ENCODE data around the gene LEKR1.
"Not testable (repeated sequence)": the region's sequence is repeated elsewhere in the genome, so short reads cannot be mapped to it uniquely, and the experiment has no call there.

The LEKR1 gene

DNA sequence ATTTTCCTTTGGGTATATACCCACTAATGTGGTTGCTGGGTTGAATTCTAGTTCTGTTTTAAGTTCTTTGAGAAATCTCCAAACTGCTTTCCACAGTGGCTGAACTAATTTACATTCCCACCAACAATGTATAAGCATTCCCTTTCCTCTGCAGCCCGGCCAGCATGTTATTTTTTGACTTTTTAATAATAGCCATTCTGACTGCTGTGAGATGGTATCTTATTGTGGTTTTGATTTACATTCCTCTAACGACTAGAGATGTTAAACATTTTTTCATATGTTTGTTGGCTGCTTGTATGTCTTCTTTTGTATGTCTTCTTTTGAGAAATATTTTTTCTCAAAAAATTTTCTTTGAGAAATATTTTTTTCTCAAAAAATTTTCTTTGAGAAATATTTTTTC, 84.7 kb downstream of the LEKR1 start:
- not testable (repeated sequence) for DNase-seq

DNA sequence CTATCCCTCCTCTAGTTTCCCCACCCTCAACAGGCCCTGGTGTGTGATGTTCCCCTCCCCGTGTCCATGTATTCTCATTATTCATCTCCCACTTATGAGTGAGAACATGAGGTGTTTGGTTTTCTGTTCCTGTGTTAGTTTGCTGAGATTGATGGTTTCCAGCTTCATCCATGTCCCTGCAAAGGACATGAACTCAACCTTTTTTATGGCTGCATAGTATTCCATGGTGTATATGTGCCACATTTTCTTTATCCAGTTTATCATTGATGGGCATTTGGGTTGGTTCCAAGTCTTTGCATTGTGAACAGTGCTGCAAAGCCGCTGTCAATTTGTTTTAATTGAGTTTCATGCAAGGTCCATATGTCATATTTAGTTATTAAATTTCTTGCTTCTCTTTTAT, 88.1 kb downstream of the LEKR1 start:
- DNase-seq = not testable (repeated sequence)

DNA sequence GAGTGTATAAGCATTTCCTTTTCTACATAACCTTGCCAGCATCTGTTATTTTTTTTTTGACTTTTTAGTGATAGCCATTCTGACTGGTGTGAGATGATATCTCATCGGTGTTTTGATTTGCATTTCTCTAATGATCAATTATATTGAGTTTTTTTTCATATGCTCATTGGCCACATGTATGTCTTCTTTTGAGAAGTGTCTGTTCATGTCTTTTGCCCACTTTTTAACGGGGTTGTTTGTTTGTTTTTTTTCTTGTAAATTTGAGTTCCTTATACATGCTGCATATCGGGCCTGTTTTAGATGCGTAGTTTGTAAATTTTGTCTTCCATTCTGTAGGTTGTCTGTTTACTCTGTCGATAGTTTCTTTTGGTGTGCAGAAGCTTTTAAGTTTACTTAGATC, 89.2 kb downstream of the LEKR1 start:
- DNase-seq = no peak

DNA sequence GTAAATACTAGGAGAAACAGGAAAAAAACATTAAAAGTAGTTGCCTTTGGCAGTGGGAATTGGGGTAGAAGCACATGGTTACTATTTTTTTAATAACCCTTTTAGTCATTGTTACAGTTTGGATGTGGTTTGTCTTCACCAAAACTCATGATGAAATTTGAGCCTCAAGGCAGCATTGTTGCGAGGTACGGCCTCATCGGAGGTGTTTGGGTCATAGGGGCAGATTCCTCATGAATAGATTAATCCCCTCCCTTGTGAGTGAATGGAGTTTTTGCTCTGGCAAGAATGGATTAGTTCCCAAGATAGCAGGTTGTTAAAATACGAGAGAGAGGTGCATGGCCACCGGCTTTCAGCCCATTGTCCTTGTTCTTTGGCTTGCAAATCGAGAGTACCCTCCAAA, 92.6 kb downstream of the LEKR1 start:
- DNase-seq = no peak

DNA sequence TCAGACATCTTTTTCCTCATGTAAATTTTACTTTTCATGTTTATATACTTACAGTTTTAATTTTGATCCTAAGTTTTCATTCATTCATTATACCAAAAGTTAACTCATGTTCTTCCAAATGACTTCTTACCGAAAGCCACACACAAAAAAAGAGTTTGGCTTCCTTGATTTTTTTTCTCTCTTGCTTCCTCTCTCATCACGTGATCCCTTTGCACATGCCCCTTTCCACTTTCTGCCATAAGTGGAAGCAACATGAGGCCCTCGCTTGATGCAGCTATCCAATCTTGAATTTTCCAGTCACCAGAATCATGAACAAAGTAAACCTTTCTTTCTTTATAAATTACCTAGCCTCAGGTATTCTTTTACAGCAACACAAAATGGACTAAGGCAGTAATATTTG, 93.7 kb downstream of the LEKR1 start:
- DNase-seq = no peak

DNA sequence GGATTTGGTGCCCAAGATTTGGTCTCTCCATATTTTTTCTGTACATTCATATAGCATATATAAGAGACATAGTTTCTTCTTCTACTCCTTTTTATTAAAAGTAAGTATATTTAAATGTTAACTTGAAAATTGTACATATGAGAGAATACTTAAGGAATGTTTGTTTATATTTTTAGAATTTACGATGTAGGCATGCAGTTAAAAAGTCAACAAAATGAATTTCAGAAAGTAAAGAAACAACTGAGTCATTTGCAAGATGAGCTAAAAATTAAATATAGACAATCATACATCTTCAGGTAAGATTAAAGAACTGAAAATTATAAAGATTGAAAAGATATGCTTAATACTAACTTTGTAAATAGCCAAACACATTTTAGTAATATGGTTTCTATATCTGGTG, 94.2 kb downstream of the LEKR1 start:
- DNase-seq = no peak

DNA sequence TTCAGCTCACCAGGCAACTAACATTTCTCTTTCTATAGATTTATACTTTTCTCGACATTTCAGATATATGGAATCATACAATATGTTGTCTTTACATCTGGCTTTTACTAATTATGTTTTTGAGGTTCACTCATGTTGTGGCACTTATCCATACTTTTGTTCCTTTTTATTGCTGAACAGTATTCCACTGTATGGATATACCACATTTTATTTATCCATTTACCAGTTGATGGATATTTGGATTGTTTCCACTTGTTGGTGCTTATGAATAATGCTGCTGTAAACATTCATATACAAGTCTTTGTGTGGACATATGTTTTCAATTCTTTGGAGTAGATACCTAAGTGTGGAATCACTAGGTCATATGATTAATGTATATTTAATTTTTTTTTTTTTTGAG, 97.2 kb downstream of the LEKR1 start:
- DNase-seq = no peak

DNA sequence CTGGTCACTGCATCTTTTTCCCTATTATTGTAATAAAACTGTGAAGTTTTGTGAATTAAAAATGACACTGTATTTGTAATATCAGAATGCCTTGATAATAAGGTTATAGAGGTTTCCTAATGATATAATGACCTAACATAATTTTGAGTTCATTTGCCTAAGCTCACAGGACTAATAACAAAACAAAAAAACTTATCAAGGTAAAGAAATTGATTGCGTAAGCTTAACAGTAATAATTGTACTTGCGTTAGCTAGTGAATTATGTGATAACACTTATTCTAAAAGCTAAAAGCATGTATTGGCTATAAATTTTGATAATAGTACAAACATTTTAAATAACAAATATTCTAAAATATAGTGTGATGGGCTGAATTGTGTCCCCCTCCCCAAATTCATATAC, 112.6 kb downstream of the LEKR1 start:
- no peak for DNase-seq

DNA sequence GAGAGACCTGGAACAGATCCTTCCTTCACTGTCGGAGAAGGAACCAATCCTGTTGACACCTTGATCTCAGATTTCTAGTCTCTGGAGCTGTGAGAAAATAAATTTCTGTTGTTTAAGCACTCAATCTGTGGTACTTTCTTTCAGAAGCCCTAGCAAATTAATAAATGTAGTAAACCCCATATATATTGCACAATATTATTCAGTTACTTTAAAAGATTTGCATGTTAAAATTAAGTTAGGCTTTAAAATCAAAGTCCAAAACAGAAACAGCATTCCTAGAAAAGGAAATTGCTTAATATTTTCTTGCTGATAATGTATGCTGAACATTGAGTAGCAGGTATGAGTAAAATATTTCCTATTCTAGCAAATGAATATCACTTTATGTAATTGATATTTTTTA, 113.2 kb downstream of the LEKR1 start:
- no peak for DNase-seq

DNA sequence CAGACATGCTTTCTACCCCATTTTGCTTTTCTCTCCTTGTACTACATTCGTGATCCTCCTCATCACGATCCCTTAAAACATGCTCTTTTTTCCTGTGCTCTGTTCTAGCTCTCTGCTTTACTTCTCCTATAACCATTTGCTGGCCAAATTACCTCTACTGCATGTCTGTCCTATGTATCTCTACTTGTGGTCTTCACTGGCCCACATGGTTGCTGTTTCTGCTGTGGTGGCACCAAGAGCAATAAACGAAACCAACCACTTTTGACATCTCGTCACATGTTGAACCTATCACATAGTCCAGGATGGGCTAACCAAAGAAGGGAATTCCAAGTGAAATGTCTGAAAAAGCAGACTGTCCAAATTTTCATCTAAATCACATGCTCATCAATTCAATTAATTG, 115.2 kb downstream of the LEKR1 start:
- DNase-seq = no peak

DNA sequence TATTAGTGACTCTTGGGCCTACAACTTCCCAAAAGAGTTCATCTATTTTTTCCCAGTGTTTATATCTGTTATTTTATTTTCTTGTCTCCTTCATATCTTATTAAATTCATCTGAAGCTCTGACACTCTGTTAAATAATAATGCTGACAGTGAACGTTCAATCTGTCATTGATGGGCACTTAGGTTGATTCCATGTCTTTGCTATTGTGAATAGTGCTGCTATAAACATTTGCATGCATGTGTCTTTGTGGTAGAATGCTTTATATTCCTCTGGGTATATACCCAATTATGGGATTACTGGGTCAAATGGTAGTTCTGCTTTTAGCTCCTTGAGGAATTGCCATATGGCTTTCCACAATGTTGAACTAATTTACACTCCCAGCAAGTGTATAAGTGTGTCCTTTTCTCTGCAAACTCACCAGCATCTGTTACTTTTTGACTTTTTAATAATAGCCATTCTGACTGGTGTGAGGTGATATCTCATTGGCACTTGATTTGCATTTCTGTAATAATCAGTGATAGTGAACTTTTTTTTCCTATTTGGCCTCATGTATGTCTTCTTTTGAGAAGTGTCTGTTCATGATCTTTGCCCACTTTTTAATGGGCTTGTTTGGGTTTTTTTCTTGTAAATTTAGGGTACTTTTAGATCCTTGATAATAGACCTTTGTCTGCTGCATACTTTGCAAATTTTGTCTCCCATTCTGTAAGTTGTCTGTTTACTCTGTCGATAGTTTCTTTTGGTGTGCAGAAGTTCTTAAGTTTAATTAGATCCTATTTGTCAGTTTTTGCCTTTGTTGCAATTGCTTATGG, 122.5 kb downstream of the LEKR1 start:
- DNase-seq = no peak

DNA sequence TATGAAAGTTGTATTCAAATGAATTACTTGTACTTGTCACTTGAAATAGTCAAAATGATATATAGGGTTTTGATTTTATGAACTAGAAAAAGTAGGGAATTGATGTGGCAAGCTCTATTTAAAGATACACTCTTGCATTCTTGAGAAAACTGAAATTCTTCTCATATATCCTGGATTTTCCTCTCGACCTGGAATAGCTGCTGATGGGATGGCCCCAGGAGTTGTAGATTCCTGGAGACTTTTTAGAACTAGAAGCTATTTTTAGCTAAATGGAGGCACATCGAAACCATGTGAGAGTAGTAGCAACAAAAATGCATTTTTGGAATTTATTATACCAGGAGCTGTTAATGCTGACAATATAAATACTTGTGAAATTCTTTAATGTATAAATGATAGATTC, 125.9 kb downstream of the LEKR1 start:
- no peak for DNase-seq

DNA sequence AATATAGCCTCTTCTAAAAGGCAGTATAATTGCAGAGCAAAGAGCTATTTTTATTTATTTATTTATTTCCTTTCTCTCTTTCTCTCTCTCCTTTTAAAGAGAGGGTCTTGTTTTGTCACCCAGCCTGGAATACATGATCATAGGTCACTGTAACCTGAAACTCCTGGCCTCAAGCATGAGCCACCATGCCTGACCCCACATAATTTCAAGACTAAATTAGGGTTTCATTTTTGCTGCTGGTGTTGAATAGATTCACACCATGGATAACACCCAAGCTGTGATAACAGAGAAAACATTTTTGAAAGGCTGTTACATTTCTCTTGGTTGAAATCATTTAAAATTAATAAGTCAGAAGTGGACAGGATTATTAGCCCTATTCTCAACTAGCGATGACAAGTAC, 131.6 kb downstream of the LEKR1 start:
- no peak for DNase-seq

DNA sequence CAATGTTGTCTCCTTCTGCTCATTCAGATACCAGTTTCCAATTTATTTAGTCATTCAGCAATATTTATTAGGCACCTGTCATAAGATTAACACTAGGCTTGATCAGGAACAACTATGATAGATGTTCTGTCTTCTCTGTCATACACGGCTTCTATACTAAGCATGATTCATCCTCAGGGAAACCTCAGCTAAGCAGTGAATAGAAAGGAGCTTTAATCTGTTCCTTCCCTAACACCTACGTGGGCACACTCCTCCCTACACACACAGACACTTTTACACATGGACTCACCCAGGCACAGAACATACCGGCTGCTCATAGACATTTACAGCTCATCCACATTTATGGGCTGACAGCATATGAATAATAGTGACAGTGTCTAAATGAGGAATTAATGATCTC, 136.9 kb downstream of the LEKR1 start:
- no peak for DNase-seq

DNA sequence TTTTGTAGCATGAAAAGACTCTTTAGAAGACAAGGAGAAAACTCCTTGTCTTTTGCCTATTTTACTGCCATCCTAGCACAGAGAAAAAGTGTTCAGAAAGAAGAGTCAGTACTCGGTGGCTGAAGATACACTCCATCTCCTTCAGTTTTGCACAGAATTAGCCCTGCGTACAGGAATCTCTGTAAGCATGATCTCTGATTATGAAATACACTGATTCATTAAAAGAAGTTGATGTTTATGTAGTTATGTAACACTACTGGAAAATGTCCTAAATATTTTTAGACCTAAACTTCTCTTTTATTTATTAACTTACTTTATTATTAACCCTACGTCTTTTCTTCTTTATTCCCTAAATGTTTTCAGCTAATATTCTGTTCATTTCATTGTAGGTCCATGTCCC, 138.4 kb downstream of the LEKR1 start:
- no peak for DNase-seq

DNA sequence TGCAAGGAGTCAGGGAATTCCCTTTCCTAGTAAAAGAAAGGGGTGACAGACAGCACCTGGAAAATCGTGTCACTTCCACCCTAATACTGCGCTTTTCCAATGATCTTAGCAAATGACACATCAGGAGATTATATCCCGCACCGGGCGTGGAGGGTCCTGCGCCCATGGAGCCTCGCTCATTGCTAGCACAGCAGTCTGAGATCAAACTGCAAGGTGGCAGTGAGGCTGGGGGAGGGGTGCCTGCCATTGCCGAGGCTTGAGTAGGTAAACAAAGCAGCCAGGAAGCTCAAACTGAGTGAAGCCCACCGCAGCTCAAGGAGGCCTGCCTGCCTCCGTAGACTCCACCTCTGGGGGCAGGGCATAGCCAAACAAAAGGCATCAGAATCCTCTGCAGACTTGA, 140.2 kb downstream of the LEKR1 start:
- not testable (repeated sequence) for DNase-seq

DNA sequence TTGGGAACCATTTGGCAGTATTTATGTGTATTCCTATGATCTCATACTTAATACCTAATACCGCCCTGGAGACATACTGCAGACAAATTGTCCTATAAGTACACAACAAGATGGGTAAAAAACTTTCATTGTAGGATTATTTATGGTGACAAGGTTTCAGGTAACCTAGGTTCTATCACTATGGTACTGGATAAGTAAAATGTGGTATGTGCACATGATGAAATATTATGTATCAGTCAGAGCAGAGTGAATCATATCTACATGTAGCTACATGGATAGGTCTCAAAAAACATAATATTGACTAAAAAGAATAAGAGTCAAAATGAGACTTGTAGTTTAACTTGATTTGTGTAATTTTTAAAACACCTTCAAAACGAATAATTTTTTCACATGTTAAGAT, 147.8 kb downstream of the LEKR1 start:
- no peak for DNase-seq

DNA sequence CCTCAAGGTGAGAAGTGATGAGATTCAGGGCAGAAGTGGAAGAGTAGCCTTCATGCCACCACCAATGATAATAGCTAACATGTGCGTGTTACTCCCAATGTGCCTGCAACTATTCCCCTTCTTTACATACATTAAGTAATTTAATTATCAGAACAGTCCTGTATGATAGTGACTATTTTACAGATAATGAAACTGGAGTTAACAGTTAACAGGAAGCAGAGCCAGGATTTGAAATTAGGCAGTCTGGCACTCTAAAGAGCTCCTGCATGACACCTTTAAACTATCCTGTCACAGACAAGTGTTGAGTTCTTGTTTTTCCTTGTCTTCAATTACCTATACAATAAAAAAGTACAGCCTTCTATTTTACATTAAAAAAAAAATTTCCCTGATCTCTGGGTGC, 148.8 kb downstream of the LEKR1 start:
- no peak for DNase-seq

DNA sequence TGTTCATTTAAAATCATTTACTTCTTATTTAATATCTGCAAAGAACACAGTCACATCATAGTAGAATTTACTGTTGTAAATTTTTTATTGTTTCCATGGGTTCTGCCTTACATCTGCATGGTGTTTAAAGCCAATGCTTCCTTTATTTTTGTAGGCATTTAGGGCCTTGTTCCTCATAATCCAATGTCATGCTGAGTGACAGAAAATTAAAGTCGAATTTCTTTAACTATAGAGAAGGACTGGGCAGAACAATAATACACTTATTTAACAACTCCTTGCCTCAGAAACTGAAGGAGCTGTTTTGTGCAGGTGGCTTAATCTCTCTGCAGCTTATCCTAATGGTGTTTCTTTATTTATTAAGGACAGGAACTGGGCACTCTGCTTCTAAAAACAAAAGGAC, 149.6 kb downstream of the LEKR1 start:
- DNase-seq = no peak

DNA sequence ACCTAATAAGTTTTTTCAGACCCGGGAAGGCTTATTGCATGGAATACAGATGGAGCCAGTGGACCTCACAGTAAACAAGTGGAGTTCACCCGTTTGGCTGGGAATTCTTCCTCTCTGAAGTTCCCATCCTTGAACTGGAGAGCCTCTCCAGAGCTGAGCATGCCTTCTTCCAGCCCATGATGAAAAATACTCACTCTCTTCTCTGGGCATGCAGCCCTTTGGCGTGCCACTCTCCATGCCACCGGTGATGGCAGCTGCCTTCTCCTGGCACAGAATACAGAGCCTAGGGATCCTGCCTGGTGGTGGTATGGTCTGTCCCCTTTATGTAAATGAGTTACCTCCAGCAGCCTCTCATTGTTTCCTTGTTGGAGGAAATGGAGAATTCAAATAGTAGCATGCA, 150.8 kb downstream of the LEKR1 start:
- DNase-seq = no peak

DNA sequence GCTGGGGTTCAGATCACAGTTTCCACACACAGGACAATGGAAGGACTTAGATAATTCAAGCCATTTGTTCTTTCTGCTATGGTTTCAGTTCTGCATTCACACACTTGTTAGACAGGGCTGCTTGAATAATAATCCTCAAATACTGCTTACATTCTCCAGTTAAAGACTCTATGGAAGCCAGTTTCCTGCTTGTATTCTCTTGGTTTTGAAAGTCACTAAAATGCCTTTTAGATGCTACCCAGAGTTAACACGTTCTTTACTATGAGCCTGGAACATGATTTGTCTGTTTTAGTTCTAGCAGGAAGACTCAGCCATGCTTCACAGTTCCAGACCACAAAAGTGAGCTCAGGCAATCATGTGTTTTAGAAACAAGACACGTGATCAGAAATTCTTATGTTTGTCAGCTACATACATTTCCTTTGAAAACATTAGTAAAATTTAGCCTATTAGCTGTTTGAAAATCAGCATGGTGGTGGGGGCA, 152.4 kb downstream of the LEKR1 start:
- DNase-seq = no peak

DNA sequence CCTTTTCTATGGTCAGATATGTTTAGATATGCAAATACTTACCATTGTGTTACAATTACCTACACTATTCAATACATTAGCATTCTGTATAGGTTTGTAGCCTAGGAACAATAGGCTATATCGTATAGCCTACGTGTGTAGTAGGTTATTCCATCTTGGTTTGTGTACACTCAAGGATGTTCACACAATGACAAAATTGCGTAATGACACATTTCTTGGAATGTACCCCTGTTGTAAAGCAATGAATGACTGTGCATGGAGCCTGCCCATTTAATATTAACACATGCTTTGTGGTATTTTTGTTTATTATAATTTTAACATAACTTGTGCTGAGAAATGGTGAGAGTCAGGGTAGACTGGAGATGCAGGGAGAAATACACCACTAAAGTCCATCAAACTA, 154.9 kb downstream of the LEKR1 start:
- DNase-seq = no peak

DNA sequence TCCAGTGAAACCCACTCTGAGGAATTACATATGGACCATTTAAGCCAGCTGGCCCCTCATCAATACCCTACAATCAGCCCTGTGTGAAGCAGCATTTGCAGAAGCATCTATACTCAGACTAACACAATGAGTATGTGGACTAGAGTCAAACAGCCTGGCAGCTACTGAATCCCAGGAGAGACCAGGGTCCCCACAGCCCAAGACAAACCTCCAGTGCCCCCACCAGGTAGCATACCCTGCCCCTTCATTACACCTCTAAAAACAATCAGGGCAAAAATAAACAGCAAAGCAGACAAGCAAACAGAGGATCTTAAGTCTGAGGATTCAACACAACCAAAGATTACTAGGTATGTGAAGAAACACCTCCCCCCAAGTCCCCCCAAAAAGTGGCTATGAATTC, 157.4 kb downstream of the LEKR1 start:
- DNase-seq = no peak

DNA sequence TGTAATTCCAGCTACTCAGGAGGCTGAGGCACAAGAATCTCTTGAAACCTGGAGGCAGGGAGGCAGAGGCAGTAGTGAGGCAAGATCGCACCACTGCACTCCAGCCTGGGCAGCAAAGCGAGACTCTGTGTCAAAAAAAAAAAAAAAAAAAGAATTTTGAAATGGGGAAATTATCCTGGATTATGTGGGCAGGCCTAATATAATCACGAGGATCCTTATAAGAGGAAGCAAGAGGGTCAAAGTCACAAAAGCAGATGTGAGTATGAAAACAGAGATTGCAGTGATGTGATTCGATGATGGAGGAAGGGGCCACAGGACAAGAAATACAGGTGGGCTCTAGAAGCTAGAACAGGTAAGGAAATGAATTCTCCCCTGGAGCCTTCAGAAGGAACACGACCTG, 159.6 kb downstream of the LEKR1 start:
- no peak for DNase-seq

DNA sequence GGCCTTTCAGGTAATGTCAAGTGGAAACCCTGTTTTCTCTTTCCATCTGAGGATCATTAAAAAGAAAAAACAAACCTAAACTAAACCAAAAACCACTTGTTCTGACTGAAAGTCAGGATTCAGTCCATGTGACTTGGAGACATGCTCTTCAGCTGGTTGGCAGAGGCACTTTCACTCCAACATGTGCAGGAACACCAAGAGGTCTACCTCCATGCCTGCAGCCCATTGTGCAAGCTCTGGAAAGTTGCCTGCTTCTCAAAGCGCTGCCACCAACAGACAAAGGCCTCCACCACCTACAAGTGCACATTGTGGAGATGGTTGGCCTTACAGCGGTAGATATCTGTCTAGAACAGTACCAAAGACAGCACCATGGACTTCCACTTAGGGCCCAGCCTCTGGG, 161.8 kb downstream of the LEKR1 start:
- no peak for DNase-seq
